ENCODE measurements around the gene REPS1.
A peak's percentile ranks its signal among the peaks of the same experiment; 100 is the strongest.

Gene REPS1

DNA sequence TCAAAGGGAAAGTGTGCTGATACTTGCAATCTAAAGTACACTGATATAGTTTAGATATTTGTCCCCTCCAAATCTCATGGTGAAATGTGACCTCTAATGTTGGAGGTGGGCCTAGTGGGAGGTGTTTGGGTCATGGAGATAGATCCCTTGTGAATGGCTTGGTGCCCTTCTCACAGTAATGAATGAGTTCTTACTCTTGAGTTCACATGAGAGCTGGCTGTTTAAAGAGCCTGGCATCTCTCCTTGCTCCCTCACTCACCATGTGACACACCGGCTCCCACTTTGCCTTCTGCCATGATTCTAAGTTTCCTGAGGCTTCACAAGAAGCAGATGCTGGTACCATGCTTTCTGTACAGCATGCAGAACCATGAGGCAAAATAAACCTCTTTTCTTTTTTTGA is 78.1 kb downstream of the REPS1 start:
- TF ChIP-seq, protein P1, sequence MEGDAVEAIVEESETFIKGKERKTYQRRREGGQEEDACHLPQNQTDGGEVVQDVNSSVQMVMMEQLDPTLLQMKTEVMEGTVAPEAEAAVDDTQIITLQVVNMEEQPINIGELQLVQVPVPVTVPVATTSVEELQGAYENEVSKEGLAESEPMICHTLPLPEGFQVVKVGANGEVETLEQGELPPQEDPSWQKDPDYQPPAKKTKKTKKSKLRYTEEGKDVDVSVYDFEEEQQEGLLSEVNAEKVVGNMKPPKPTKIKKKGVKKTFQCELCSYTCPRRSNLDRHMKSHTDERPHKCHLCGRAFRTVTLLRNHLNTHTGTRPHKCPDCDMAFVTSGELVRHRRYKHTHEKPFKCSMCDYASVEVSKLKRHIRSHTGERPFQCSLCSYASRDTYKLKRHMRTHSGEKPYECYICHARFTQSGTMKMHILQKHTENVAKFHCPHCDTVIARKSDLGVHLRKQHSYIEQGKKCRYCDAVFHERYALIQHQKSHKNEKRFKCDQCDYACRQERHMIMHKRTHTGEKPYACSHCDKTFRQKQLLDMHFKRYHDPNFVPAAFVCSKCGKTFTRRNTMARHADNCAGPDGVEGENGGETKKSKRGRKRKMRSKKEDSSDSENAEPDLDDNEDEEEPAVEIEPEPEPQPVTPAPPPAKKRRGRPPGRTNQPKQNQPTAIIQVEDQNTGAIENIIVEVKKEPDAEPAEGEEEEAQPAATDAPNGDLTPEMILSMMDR (IDR thresholded peaks at IDR 0.05; ENCODE audit: insufficient read depth, low read depth, low read length, missing control alignments), result no peak
- H3K4me3 ChIP-seq (ENCODE audit: low read depth, low read length), result no peak overlapping the region
- no peak for DNase-seq (ENCODE audit: low read depth)

DNA sequence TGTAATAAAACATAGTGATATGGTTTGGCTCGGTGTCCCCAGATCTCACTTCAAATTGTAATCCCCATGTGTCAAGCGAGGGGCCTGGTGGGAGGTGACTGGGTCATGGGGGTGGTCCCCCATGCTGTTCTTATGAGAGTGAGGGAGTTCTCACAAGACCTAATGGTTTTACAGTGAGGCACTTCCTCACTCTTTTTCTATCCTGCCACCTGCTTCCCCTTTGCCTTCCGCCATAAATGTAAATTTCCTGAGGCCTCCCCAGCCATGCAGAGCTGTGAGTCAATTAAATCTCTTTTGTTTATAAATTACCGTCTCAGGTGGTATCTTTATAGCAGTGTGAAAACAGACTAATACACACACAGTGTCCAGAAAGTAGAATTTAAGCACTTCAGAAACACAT is 78.5 kb downstream of the REPS1 start:
- no peak for DNase-seq (ENCODE audit: low read depth)
- no peak overlapping the region for H3K4me3 ChIP-seq (ENCODE audit: low read depth, low read length)
- TF ChIP-seq, protein P1 (IDR thresholded peaks at IDR 0.05; ENCODE audit: insufficient read depth, low read depth, low read length, missing control alignments), result no peak

DNA sequence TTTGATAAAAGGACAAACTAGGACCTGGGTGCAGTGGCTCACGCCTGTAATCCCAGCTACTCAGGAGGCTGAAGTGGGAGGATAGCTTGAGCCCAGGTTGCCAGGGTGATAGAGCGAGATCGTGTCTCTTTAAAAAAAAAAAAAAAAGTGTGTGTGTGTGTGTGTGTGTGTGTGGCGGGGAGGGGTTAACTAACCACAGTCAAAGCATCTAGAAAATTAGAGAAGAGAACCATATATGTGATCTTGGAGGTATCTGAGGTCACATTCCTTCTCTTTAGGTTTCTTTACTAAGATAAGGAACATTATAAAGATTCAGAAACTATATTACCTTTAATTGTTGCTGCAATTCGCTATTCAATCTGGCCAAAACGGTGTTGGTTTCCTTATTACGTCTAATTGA is 80.9 kb downstream of the REPS1 start:
- DNase-seq (ENCODE audit: low read depth), result no peak
- H3K4me3 ChIP-seq (ENCODE audit: low read depth, low read length), result no peak overlapping the region
- TF ChIP-seq, protein P1 (IDR thresholded peaks at IDR 0.05; ENCODE audit: insufficient read depth, low read depth, low read length, missing control alignments), result no peak

DNA sequence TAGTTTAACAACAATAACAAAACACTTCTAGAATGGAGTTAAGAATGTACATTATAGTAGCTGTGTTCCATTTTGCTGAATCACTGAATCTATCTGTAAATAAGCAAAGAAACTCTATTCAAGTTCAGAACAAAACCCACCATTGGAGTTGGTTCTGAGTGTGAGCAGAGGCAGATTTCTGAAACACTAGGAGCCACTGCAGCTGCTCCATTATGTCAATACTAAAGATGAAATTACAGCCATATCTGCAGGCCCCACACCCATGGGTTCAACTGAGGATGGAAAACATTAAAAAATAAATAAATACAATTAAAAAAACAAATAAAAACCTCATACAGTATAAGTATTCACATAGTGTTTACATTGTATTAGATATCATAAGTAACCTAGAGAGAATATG is 91.0 kb downstream of the REPS1 start:
- TF ChIP-seq, protein P1 (IDR thresholded peaks at IDR 0.05; ENCODE audit: insufficient read depth, low read depth, low read length, missing control alignments), result no peak
- no peak for DNase-seq (ENCODE audit: low read depth)
- no peak overlapping the region for H3K4me3 ChIP-seq (ENCODE audit: low read depth, low read length)

DNA sequence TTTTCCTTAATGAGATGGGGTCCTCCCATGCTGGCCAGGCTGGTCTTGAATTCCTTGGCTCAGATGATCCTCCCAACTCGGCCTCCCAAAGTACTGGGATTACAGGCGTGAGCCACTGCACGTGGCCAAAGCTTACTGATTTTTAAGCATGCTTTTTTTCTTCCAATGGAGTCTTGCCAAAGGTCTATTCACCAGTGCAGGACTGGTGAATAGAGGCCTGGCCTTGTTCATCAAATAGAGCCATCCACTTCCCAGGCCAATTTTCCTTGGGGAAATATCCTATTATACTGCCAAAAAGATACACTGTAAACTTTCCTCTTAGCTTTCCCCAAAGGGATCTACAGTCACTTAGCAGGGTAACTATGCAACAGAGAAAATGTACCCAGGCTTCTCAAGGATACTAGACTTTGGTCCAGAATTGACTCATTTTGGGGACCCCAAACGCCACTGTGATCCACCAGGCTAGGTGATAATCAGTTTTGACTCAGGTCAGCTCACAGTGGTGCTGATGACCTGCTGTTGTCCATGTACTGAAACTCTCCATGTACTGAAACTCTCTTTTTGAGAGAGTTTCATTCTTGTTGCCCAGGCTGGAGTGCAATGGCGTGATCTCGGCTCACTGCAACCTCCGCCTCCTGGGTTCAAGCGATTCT is 91.8 kb downstream of the REPS1 start:
- H3K4me3 ChIP-seq (ENCODE audit: low read depth, low read length), result no peak overlapping the region
- TF ChIP-seq, protein P1 (IDR thresholded peaks at IDR 0.05; ENCODE audit: insufficient read depth, low read depth, low read length, missing control alignments), result no peak
- DNase-seq (ENCODE audit: low read depth), result peak; percentile 47

DNA sequence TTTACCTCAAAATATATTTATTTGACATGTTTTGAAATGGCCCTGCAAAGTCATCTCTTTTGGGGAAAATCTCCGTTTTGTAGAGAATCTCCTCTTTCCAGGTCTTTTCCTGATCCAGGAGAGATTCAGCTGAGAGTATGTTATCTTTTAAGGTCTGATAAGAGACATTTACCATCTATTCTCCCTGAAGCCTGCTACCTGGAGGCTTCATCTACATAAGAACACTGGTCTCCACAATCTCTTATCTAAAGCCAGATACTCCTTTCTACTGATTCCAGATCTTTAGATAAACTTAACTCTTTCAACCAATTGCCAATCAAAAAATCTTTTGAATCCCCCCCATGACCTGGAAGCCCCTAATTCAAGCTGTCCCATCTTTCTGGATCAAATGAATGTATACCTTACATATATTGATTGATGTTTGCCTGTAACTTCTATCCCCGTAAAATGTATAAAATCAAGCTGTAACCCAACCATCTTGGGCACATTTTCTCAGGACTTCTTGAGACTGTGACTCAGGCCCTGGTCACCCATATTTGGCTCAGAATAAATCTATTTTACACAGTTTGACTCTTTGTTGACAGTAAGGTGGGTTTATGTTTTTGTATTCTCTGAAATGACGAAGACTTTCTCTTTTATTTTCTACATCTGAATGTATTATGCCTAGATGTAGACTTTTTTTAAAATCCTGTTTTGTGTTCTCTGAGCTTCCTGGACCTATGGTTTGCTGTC is 96.6 kb downstream of the REPS1 start:
- TF ChIP-seq, protein P1 (IDR thresholded peaks at IDR 0.05; ENCODE audit: insufficient read depth, low read depth, low read length, missing control alignments), result no peak
- H3K4me3 ChIP-seq (ENCODE audit: low read depth, low read length), result no peak overlapping the region
- no peak for DNase-seq (ENCODE audit: low read depth)
